GM20431 (cell line): ENCODE measurements around the gene MKLN1.

Source experiments
- in situ Hi-C: fragments of 300-500 bp; cut with MseI, MboI; formaldehyde crosslinking; loops from one replicate; pipeline ENCODE4 v1.15.0; 2020; ENCODE audit warnings: low sequenced_read_pairs; ENCODE audit not compliant: unreplicated experiment

The MKLN1 gene

GRCh38 chr7:131536361-131536849 is 208.7 kb downstream of the MKLN1 start:
- in situ Hi-C loops, result no loop called here

DNA sequence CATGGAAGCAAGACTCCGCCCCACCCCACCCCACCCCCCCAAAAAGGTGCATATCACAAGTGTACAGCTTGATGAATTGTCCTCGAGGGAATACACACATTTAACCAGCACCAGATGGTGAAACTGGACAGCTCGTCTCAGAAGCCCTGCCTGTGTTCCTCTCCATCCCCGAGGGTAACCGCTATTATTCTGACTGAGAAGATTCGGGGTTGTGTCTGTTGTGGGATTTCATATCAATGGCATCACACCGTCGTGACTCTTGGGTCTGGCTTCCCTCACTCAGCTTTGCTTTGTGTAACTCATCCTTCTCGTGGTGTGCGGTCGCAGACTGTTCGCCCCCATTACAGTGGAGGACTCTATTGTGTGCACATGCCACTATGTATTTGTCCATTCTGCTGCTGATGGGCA is 209.9 kb downstream of the MKLN1 start:
- in situ Hi-C loops, result no loop called here

DNA sequence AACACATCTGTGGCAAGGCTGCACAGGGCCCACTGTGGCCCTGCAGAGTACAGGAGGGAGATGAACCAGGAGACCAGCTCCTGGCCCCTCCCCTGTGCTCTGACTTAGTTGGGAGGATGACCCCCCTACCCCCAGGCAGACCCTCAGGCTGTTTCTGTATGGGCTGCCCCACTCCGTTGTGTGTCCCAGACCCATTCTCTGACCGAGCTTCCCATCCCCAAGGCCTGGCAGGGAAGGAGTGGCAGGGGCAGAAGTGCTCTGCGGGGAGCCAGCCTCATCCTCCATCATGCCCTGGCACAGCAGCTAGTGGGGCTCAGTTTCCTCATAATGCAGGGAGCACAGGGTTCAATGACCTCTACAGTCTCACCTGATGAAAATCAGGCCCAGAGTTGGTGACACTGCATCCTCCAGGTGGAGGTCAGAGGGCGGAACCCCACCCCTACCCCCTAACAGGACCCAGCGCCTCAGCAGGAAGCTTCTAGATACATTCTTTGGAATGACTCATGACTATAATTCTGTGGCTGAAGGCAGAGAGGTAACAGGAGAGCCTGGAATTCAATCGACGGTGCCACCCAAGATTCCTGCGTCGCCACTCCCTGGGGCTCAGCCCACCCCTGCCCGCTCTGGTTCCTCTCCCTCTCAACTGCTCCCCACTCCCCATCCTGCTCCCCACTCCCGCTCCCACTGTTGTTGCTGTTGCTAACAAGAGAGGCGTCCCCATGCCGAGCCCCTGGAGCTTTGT is 210.6 kb downstream of the MKLN1 start:
- in situ Hi-C loops, result no loop called here

GRCh38 chr7:131538813-131539179 is 211.1 kb downstream of the MKLN1 start:
- in situ Hi-C loops, result no loop called here

GRCh38 chr7:131540491-131541162 is 213.0 kb downstream of the MKLN1 start:
- in situ Hi-C loops, result no loop called here

DNA sequence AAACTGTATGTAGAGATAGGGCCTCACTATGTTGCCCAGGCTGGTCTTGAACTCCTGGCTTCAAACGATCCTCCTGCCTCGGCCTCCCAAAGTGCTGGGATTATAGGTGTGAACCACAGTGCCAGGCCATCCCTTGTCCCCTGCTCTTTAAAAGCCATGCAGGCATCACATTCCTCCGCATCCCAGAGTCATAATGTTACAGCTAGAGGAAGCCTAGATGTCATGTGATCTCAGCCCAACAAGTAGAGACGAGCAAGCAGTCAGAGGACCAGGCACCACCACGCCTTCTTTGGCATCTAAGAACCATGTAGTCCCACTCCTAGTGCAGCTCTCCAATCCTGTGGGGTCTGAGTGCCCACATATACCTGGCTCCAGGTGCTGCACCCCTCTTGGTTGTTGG is 215.6 kb downstream of the MKLN1 start:
- in situ Hi-C loops, result no loop called here

DNA sequence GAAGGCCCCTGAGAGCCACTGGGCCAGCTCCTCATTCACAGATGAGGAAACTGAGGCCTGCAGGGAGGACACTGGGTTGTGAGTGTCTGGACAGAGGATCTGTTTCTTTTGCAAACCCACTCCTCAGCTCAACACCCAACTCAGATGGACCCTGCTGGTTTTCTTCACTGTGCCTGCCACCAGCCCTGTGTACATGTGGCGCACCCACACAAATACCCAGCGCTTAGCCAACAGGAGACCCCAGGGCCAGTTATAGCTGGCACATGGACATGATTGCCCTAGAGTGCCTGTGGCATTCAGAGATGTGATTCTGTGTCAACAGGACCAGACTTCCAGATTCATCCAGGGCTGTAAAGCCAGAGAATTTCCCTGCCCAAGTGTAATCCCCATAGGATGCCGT is 216.3 kb downstream of the MKLN1 start:
- in situ Hi-C loops, result no loop called here

GRCh38 chr7:131544449-131545301 is 217.0 kb downstream of the MKLN1 start:
- in situ Hi-C loops, result no loop called here

GRCh38 chr7:131546126-131546525 is 218.4 kb downstream of the MKLN1 start:
- in situ Hi-C loops, result no loop called here
